Right lobe of liver (tissue), 6 donors: ENCODE results near the gene RAB3IP. TPM values are rescaled to one million over a fixed set of nuclear protein-coding genes. Genes with fewer than 3 reads are reported as not detected.
"Not testable (repeated sequence)": the region's sequence is repeated elsewhere in the genome, so short reads cannot be mapped to it uniquely, and the experiment has no call there.

ENCODE experiments used
- ATAC-seq, 4 donors: fragments of 200-7000 bp; cut with Tn5 transposase; one replicate each; pipeline ENCODE4 v1.9.1; 2020; ENCODE audit warnings: mild to moderate bottlenecking in 4 of 4, moderate library complexity in 4 of 4
- DNase-seq, 3 donors: peaks; one replicate each; pipeline ENCODE4 v3.0.0-alpha.2; 2020
- H3K27ac ChIP-seq, 3 donors: fragments of 200-600 bp; one replicate each; pipeline ENCODE4 v1.8.0; 2022
- H3K27me3 ChIP-seq, 2 donors: fragments of 200-600 bp; one replicate each; pipeline ENCODE4 v1.8.0; 2022
- H3K36me3 ChIP-seq, 4 donors: fragments of 200-600 bp; sonication (generic) in 1 of 4; one replicate each; pipeline versions ENCODE4 v1.5.1 to v1.8.0; 2017 to 2022; ENCODE audit warnings: control low read depth in 1 of 4
- H3K4me1 ChIP-seq, 4 donors: fragments of 200-600 bp; sonication (generic) in 1 of 4; one replicate each; pipeline versions ENCODE4 v1.5.1 to v1.8.0; 2017 to 2022; ENCODE audit warnings: control low read depth in 1 of 4
- H3K4me3 ChIP-seq, 3 donors: fragments of 200-600 bp; one replicate each; pipeline ENCODE4 v1.8.0; 2022
- H3K9me3 ChIP-seq, 4 donors: fragments of 200-600 bp; sonication (generic) in 1 of 4; one replicate each; pipeline versions ENCODE4 v1.5.1 to v1.8.0; 2017 to 2022; ENCODE audit warnings: control low read depth in 1 of 4
- POLR2A ChIP-seq: fragments of 450-650 bp; IDR thresholded peaks from one replicate; pipeline ENCODE4 v1.6.1; 2017; ENCODE audit warnings: antibody characterized with exemption, mild to moderate bottlenecking
- WGBS: methylation state at CpG from one replicate; pipeline ENCODE4 v1.1.6; 2018; ENCODE audit warnings: low coverage, low lambda C conversion rate; ENCODE audit not compliant: insufficient coverage; ENCODE audit errors: missing lambda C conversion rate; 5-methylcytosine and 5-hydroxymethylcytosine counted together
- intact Hi-C, 2 donors: fragments of 100-400 bp; cut with DNase I; formaldehyde crosslinking; loops; one replicate each; pipeline versions ENCODE4 v1.11.2 to v1.14.1; 2022
- total RNA-seq, 6 experiments: library from RNA; depleted of rRNA in 2 of 6; stranded (reverse); fragments of >200 nt in 2 of 6; fragmentation: NEBNext Ultra II Directional in 3 of 6; extraction: Animal tissue kit (Norgen Biotek cat#: 25700) in 3 of 6; gene quantifications; one replicate each; pipeline versions ENCODE4 v1.1.0 to v1.2.4, GENCODE V29; 2016 to 2023
- TF ChIP-seq, protein P1 (sequence below), 4 donors: fragments of 200-600 bp in 3 of 4; fragments of 450-650 bp in 1 of 4; IDR thresholded peaks; one replicate each; pipeline versions ENCODE4 v1.5.1 to v1.8.0; 2016 to 2022; ENCODE audit warnings: antibody characterized with exemption in 4 of 4, mild to moderate bottlenecking in 2 of 4
- donor health status: DM: no; HTN: yes; CAD: no.
- donor health status: DM: no; HTN: no; CAD: no.
- donor health status: DM: no; HTN: no; CAD: no.
- donor health status: DM: no; HTN: yes; CAD: no.
- donor health status: DM: no; HTN: yes; CAD: no.

Gene RAB3IP
- total RNA-seq, 6 experiments from 2014 or later, result 13.8 to 16.7 (median 14.5) TPM

DNA sequence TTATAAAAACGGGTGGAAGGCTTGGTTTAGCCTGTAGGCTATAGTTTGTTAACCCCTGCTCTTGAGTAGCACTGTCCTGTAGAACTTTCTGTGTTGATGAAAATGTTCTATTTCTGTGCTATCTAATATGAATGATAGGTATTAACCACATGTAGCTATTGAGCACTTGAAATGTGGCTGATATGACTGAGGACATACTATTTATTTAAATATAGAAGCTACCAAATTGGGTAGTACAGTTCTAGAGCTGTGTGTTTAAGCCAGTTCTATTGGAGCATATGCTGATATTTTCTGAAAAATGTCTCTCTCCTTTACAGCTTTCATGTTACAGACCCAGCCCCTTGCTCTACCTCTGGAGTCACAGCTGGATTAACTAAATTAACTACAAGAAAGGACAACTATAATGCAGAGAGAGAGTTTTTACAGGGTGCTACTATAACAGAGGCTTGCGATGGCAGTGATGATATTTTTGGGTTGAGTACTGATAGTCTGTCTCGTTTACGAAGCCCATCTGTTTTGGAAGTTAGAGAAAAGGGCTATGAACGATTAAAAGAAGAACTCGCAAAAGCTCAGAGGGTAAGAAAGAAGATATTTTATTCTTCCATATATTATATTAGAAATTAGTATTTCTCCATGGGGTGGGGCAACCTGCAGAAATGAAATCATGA, 17.6 kb downstream of the RAB3IP start:
- TF ChIP-seq POLR2A, result no peak
- TF ChIP-seq, protein P1, sequence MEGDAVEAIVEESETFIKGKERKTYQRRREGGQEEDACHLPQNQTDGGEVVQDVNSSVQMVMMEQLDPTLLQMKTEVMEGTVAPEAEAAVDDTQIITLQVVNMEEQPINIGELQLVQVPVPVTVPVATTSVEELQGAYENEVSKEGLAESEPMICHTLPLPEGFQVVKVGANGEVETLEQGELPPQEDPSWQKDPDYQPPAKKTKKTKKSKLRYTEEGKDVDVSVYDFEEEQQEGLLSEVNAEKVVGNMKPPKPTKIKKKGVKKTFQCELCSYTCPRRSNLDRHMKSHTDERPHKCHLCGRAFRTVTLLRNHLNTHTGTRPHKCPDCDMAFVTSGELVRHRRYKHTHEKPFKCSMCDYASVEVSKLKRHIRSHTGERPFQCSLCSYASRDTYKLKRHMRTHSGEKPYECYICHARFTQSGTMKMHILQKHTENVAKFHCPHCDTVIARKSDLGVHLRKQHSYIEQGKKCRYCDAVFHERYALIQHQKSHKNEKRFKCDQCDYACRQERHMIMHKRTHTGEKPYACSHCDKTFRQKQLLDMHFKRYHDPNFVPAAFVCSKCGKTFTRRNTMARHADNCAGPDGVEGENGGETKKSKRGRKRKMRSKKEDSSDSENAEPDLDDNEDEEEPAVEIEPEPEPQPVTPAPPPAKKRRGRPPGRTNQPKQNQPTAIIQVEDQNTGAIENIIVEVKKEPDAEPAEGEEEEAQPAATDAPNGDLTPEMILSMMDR (IDR thresholded peaks at IDR 0.05), result no peak
- H3K27ac ChIP-seq, result no peak overlapping the region
- DNase-seq, result no peak
- no peak for ATAC-seq
- no peak overlapping the region for H3K4me3 ChIP-seq
- intact Hi-C loops, result no loop called here
- H3K36me3 ChIP-seq, result peaks cover 0 to 9% (median under 1%) of the 10 kb centered on the region in 4 donors
- no peaks in the 10 kb centered on the region for H3K4me1 ChIP-seq
- WGBS, result 95% methylated on average over 6 of the region's 6 CpGs
- no peaks in the 10 kb centered on the region for H3K9me3 ChIP-seq
- H3K27me3 ChIP-seq, result no peaks in the 10 kb centered on the region

DNA sequence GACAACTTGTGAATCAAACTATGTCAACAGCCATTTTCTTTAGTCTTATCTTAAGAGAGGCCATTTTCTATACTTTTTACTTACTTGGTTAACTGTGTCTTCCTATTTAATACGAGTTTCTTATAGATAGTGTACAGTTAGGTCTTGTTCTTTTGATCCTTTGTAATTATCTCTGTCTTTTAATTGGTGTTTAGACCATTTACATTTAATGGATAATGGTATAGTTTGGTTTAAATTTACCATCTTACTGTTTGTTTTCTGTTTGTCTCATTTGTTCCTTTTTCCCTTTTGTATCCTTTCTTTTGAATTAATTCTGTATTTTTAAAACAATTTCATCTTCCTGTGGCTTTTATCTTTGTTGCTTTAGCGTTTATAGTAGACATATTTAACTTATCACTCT, 19.4 kb downstream of the RAB3IP start:
- Histone ChIP-seq H3K27me3 (no peaks in the 10 kb centered on the region), H3K4me3 (no peak overlapping the region), H3K4me1 (no peaks in the 10 kb centered on the region), H3K9me3 (no peaks in the 10 kb centered on the region), H3K27ac (no peak overlapping the region), H3K36me3 (peaks cover 0 to 9% (median under 1%) of the 10 kb centered on the region in 4 donors)
- intact Hi-C loops, result no loop called here
- TF ChIP-seq, protein P1 (IDR thresholded peaks at IDR 0.05), result no peak
- 96% methylated on average over 2 of the region's 2 CpGs for WGBS
- ATAC-seq, result no peak
- DNase-seq, result no peak

DNA sequence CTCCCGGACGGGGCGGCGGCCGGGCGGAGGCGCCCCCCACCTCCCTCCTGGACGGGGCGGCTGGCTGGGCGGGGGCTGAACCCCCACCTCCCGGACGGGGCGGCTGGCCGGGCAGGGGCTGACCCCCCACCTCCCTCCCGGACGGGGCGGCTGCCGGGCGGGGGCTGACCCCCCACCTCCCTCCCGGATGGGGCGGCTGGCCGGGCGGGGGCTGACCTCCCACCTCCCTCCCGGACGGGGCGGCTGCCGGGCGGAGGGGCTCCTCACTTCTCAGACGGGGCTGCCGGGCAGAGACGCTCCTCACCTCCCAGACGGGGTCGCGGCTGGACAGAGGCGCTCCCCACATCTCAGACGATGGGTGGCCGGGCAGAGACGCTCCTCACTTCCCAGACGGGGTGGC, 20.9 kb downstream of the RAB3IP start:
- DNase-seq, H3K27ac ChIP-seq: not testable (repeated sequence)

DNA sequence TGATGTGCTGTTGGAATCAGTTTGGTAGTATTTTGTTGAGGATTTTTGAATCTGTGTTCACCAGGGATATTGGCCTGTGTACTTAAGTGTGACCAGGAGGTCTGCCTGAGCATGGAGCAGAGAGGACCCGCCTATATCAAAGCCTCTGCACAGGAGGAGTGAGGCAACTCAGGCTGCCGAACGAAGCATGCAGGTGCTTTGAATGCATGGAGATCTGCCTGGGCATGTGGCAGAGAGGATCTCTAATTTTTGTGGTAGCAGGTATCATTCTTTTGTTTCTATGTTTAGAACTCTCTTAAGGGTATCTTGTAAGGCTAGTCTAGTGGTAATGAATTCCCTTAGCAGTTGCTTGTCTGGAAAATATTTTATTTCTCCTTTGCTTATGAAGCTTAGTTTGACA, 26.9 kb downstream of the RAB3IP start:
- H3K4me1 ChIP-seq, result no peaks in the 10 kb centered on the region
- peaks cover 0 to 8% (median 4%) of the 10 kb centered on the region in 4 donors for H3K36me3 ChIP-seq
- no peaks in the 10 kb centered on the region for H3K27me3 ChIP-seq
- ATAC-seq, result no peak
- H3K9me3 ChIP-seq, result no peaks in the 10 kb centered on the region
- no peak overlapping the region for H3K4me3 ChIP-seq
- no peak for TF ChIP-seq POLR2A
- TF ChIP-seq, protein P1 (IDR thresholded peaks at IDR 0.05), result no peak
- no peak overlapping the region for H3K27ac ChIP-seq
- 100% methylated on average over 3 of the region's 3 CpGs for WGBS
- intact Hi-C loops, result no loop called here
- DNase-seq, result no peak

More for the DNA sequence above, 20.9 kb downstream of the RAB3IP start:
- H3K4me3 ChIP-seq, H3K36me3 ChIP-seq, H3K4me1 ChIP-seq, H3K27me3 ChIP-seq, ATAC-seq, intact Hi-C loops, H3K9me3 ChIP-seq: not testable (repeated sequence)
- 100% methylated on average over 1 of the region's 39 CpGs for WGBS

DNA sequence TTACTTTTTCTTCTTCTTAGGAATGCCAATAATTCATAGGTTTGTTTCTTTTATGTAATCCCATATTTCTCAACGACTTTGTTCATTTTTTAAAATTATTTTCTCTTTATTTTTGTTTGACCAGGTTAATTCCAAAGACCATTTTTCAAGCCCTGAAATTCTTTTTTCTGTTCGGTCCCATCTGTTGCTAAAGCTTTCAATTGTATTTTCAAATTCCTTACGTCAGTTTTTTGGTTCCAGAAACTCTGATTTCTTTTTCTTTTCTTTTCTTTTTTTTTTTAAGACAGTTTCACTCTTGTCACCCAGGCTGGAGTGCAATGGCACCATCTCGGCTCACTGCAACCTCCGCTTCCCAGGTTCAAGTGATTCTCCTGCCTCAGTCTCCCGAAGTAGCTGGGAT, 27.6 kb downstream of the RAB3IP start:
- TF ChIP-seq POLR2A, result no peak
- TF ChIP-seq, protein P1 (IDR thresholded peaks at IDR 0.05), result no peak
- 95% methylated on average over 6 of the region's 6 CpGs for WGBS
- H3K4me1 ChIP-seq, result no peaks in the 10 kb centered on the region
- H3K9me3 ChIP-seq, result no peaks in the 10 kb centered on the region
- peaks cover 0 to 8% (median 4%) of the 10 kb centered on the region in 4 donors for H3K36me3 ChIP-seq
- ATAC-seq (no peak), DNase-seq (no peak)
- intact Hi-C loops, result no loop called here
- H3K27me3 ChIP-seq, result no peaks in the 10 kb centered on the region
- no peak overlapping the region for H3K27ac ChIP-seq
- H3K4me3 ChIP-seq, result no peak overlapping the region
